GM23338 (cell line): ENCODE data around the gene SPATA2L. TPM values are rescaled to one million over a fixed set of nuclear protein-coding genes. Genes with fewer than 3 reads are reported as not detected.
A peak's percentile ranks its signal among the peaks of the same experiment; 100 is the strongest.

Source experiments
- ATAC-seq: fragments of 200-7000 bp; cut with Tn5 transposase; 3 replicates; pipeline ENCODE4 v1.9.1; 2020
- DNase-seq: peaks from one replicate; pipeline ENCODE4 v3.0.0-alpha.2; 2015; ENCODE audit warnings: low spot score
- H2AFZ ChIP-seq: fragments of 200-600 bp; sonication (generic); 2 replicates; pipeline ENCODE4 v1.8.0; 2016; ENCODE audit warnings: antibody characterized with exemption, mild to moderate bottlenecking, moderate library complexity
- H3F3A ChIP-seq: fragments of 200-600 bp; sonication (generic); replicated peaks from 2 replicates; pipeline ENCODE4 v1.8.0; 2017; ENCODE audit warnings: antibody characterized with exemption, mixed run types, low read depth
- H3K27ac ChIP-seq: fragments of 200-600 bp; sonication (generic); 2 replicates; pipeline ENCODE4 v1.6.1; 2016; ENCODE audit warnings: low read depth
- H3K27me3 ChIP-seq: fragments of 200-600 bp; sonication (generic); 2 replicates; pipeline ENCODE4 v1.8.0; 2016; ENCODE audit warnings: mild to moderate bottlenecking, mixed run types, moderate library complexity; ENCODE audit not compliant: insufficient read depth
- H3K36me3 ChIP-seq: fragments of 200-600 bp; sonication (generic); 2 replicates; pipeline ENCODE4 v1.8.0; 2016; ENCODE audit warnings: mild to moderate bottlenecking; ENCODE audit not compliant: insufficient read depth
- H3K4me1 ChIP-seq: fragments of 200-600 bp; sonication (generic); 2 replicates; pipeline ENCODE4 v1.8.0; 2016; ENCODE audit warnings: mild to moderate bottlenecking, moderate library complexity; ENCODE audit not compliant: insufficient read depth
- H3K4me2 ChIP-seq: fragments of 200-600 bp; sonication (generic); 2 replicates; pipeline ENCODE4 v1.7.1; 2017; ENCODE audit warnings: mixed run types
- H3K4me3 ChIP-seq: fragments of 200-600 bp; sonication (generic); 2 replicates; pipeline ENCODE4 v1.6.1; 2016; ENCODE audit warnings: mixed run types
- H3K79me2 ChIP-seq: fragments of 200-600 bp; sonication (generic); replicated peaks from 2 replicates; pipeline ENCODE4 v1.8.0; 2017; ENCODE audit warnings: mild to moderate bottlenecking; ENCODE audit not compliant: insufficient read depth
- H3K9me2 ChIP-seq: fragments of 200-600 bp; sonication (generic); 2 replicates; pipeline ENCODE4 v1.8.0; 2017; ENCODE audit not compliant: insufficient read depth
- H4K20me1 ChIP-seq: fragments of 200-600 bp; sonication (generic); replicated peaks from 2 replicates; pipeline ENCODE4 v1.8.0; 2017; ENCODE audit warnings: mild to moderate bottlenecking; ENCODE audit not compliant: insufficient read depth
- H3K27ac Mint-ChIP-seq: 2 replicates; pipeline ENCODE4 v1.8.0; 2020; ENCODE audit warnings: inconsistent platforms, mild to moderate bottlenecking, moderate library complexity, mixed read lengths
- H3K27me3 Mint-ChIP-seq: 3 replicates; pipeline ENCODE4 v1.8.0; 2022; ENCODE audit warnings: low read depth, mild to moderate bottlenecking, moderate library complexity, mixed read lengths, inconsistent platforms; ENCODE audit not compliant: insufficient read depth, poor library complexity
- H3K36me3 Mint-ChIP-seq: 3 replicates; pipeline ENCODE4 v1.8.0; 2021; ENCODE audit warnings: low read depth, mild to moderate bottlenecking, inconsistent platforms, moderate library complexity, mixed read lengths
- H3K4me1 Mint-ChIP-seq: 3 replicates; pipeline ENCODE4 v1.8.0; 2020; ENCODE audit warnings: mild to moderate bottlenecking, inconsistent platforms, mixed read lengths
- H3K4me3 Mint-ChIP-seq: 3 replicates; pipeline ENCODE4 v1.8.0; 2021; ENCODE audit warnings: moderate library complexity, mild to moderate bottlenecking, inconsistent platforms, mixed read lengths
- H3K9me3 Mint-ChIP-seq: 3 replicates; pipeline ENCODE4 v1.8.0; 2020; ENCODE audit warnings: moderate library complexity, mild to moderate bottlenecking, inconsistent platforms, mixed read lengths
- CREB1 ChIP-seq: fragments of 250-450 bp; sonication (Bioruptor Pico); IDR thresholded peaks from 2 replicates; pipeline ENCODE4 v1.5.0; 2020; ENCODE audit warnings: low read depth, mild to moderate bottlenecking, moderate library complexity
- EZH2 ChIP-seq: fragments of 200-600 bp; sonication (generic); IDR thresholded peaks from one replicate; pipeline ENCODE4 v1.8.0; 2017; ENCODE audit warnings: antibody characterized with exemption, mild to moderate bottlenecking, low read depth; ENCODE audit not compliant: unreplicated experiment
- EZH2phosphoT487 ChIP-seq: fragments of 200-600 bp; sonication (generic); IDR thresholded peaks from one replicate; pipeline ENCODE4 v1.8.1; 2018; ENCODE audit warnings: antibody characterized with exemption; ENCODE audit not compliant: unreplicated experiment
- JUNB ChIP-seq: IDR thresholded peaks from one replicate; pipeline ENCODE4 v1.6.1; 2016; ENCODE audit warnings: antibody characterized with exemption; ENCODE audit not compliant: unreplicated experiment
- NANOG ChIP-seq: IDR thresholded peaks from 2 replicates; pipeline ENCODE4 v1.6.1; 2016; ENCODE audit warnings: antibody characterized with exemption, borderline replicate concordance
- POLR2AphosphoS5 ChIP-seq: IDR thresholded peaks from 2 replicates; pipeline ENCODE4 v1.6.1; 2016; ENCODE audit warnings: antibody characterized with exemption, low read depth
- STAT1 ChIP-seq: IDR thresholded peaks from one replicate; pipeline ENCODE4 v1.6.1; 2016; ENCODE audit warnings: antibody characterized with exemption; ENCODE audit not compliant: unreplicated experiment
- ZNF114 ChIP-seq: fragments of 250-450 bp; sonication (Bioruptor Pico); IDR thresholded peaks from 2 replicates; pipeline ENCODE4 v1.5.0; 2020; ENCODE audit warnings: mild to moderate bottlenecking, moderate library complexity
- ZNF331 ChIP-seq: fragments of 250-450 bp; sonication (Bioruptor Pico); IDR thresholded peaks from 2 replicates; pipeline ENCODE4 v1.5.0; 2020; ENCODE audit warnings: low read depth, mild to moderate bottlenecking, moderate library complexity
- polyA plus RNA-seq: library from polyadenylated mRNA; unstranded; fragments of >200 nt; fragmentation: Nextera tagmentation; extraction: Ambion mirVana; gene quantifications from 2 replicates; pipeline ENCODE4 v1.2.1, GENCODE V29; 2016
- total RNA-seq: library from RNA; depleted of rRNA; stranded (reverse); fragments of >200 nt; shearing (Covaris generic); gene quantifications from 2 replicates; pipeline ENCODE4 v1.2.3, GENCODE V29; 2014
- TF ChIP-seq, protein P1 (sequence below): IDR thresholded peaks from 2 replicates; pipeline ENCODE4 v1.6.1; 2016; ENCODE audit warnings: antibody characterized with exemption
- TF ChIP-seq, protein P2 (sequence below), 2 experiments: fragments of 200-600 bp in 1 of 2; sonication (generic) in 1 of 2; conservative IDR thresholded peaks; 2 replicates each; pipeline versions ENCODE4 v1.5.1 to v1.6.1; 2016 to 2017; ENCODE audit warnings: antibody characterized with exemption in 2 of 2, low read depth in 2 of 2, mild to moderate bottlenecking in 2 of 2, moderate library complexity in 1 of 2
- TF ChIP-seq, protein P3 (sequence below): fragments of 250-450 bp; sonication (Bioruptor Pico); IDR thresholded peaks from 2 replicates; pipeline ENCODE4 v1.5.0; 2020; ENCODE audit warnings: mild to moderate bottlenecking, moderate library complexity
- TF ChIP-seq, protein P4 (sequence below): IDR thresholded peaks from one replicate; pipeline ENCODE4 v1.6.1; 2018; ENCODE audit warnings: antibody characterized with exemption; ENCODE audit not compliant: unreplicated experiment

SPATA2L gene
- total and polyA plus RNA-seq, 2 experiments from 2014 or later, result 6.9 to 26.2 TPM

DNA sequence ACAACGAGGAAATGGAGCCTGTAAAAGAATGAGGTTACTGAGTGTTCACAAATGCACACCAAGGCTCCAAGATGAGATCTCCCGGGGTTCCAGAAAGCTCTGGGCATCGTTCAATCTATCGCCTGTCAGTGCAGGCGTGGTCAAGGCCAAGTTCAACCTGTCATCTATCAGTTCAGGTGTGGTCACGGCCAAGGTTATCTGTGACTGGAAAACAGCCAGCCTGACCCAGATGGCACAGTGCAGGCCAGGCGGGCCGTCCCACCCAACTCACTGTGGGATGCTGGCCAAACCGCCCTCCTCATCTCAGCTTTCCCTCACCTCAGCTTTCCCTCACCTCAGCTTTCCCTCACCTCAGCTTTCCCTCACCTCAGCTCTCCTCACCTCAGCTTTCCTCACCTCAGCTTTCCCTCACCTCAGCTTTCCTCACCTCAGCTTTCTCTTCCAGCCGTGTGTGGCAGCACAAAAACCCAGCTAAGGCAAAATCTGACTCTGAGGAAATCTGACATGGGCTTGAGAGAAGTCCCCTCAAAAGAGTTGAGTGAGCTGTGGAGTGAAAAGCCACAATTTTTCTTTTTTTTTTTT is 46.4 kb downstream of the SPATA2L start:
- H2AFZ ChIP-seq, result no peak overlapping the region
- no peak for ATAC-seq
- DNase-seq, result no peak
- peaks cover 49% of the 10 kb centered on the region for H3K79me2 ChIP-seq
- H3K27ac ChIP-seq, result no peak overlapping the region
- no peak overlapping the region for H3K4me3 ChIP-seq
- peaks cover 4% of the 10 kb centered on the region; the same call in 1 of the 2 replicates for H4K20me1 ChIP-seq
- H3K4me1 ChIP-seq, result peaks cover 7% of the 10 kb centered on the region; the same call in 1 of the 2 replicates
- H3K4me1 Mint-ChIP-seq, result peaks cover 8% of the 10 kb centered on the region
- H3K27ac Mint-ChIP-seq, result no peak overlapping the region
- no peaks in the 10 kb centered on the region for H3F3A ChIP-seq
- TF ChIP-seq, protein P1, sequence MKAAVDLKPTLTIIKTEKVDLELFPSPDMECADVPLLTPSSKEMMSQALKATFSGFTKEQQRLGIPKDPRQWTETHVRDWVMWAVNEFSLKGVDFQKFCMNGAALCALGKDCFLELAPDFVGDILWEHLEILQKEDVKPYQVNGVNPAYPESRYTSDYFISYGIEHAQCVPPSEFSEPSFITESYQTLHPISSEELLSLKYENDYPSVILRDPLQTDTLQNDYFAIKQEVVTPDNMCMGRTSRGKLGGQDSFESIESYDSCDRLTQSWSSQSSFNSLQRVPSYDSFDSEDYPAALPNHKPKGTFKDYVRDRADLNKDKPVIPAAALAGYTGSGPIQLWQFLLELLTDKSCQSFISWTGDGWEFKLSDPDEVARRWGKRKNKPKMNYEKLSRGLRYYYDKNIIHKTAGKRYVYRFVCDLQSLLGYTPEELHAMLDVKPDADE, result no peak
- no peak for TF ChIP-seq ZNF114 (CRISPR knock-in tag)
- no peak for TF ChIP-seq EZH2
- TF ChIP-seq ZNF331 (CRISPR knock-in tag), result no peak
- no peak for TF ChIP-seq CREB1 (CRISPR knock-in tag)
- TF ChIP-seq, protein P2, sequence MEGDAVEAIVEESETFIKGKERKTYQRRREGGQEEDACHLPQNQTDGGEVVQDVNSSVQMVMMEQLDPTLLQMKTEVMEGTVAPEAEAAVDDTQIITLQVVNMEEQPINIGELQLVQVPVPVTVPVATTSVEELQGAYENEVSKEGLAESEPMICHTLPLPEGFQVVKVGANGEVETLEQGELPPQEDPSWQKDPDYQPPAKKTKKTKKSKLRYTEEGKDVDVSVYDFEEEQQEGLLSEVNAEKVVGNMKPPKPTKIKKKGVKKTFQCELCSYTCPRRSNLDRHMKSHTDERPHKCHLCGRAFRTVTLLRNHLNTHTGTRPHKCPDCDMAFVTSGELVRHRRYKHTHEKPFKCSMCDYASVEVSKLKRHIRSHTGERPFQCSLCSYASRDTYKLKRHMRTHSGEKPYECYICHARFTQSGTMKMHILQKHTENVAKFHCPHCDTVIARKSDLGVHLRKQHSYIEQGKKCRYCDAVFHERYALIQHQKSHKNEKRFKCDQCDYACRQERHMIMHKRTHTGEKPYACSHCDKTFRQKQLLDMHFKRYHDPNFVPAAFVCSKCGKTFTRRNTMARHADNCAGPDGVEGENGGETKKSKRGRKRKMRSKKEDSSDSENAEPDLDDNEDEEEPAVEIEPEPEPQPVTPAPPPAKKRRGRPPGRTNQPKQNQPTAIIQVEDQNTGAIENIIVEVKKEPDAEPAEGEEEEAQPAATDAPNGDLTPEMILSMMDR (conservative IDR thresholded peaks at IDR 0.05; ENCODE audit: low read depth in 2 of 2), result no peak
- no peak for TF ChIP-seq EZH2phosphoT487
- no peak for TF ChIP-seq JUNB
- TF ChIP-seq POLR2AphosphoS5, result no peak
- TF ChIP-seq, protein P3, sequence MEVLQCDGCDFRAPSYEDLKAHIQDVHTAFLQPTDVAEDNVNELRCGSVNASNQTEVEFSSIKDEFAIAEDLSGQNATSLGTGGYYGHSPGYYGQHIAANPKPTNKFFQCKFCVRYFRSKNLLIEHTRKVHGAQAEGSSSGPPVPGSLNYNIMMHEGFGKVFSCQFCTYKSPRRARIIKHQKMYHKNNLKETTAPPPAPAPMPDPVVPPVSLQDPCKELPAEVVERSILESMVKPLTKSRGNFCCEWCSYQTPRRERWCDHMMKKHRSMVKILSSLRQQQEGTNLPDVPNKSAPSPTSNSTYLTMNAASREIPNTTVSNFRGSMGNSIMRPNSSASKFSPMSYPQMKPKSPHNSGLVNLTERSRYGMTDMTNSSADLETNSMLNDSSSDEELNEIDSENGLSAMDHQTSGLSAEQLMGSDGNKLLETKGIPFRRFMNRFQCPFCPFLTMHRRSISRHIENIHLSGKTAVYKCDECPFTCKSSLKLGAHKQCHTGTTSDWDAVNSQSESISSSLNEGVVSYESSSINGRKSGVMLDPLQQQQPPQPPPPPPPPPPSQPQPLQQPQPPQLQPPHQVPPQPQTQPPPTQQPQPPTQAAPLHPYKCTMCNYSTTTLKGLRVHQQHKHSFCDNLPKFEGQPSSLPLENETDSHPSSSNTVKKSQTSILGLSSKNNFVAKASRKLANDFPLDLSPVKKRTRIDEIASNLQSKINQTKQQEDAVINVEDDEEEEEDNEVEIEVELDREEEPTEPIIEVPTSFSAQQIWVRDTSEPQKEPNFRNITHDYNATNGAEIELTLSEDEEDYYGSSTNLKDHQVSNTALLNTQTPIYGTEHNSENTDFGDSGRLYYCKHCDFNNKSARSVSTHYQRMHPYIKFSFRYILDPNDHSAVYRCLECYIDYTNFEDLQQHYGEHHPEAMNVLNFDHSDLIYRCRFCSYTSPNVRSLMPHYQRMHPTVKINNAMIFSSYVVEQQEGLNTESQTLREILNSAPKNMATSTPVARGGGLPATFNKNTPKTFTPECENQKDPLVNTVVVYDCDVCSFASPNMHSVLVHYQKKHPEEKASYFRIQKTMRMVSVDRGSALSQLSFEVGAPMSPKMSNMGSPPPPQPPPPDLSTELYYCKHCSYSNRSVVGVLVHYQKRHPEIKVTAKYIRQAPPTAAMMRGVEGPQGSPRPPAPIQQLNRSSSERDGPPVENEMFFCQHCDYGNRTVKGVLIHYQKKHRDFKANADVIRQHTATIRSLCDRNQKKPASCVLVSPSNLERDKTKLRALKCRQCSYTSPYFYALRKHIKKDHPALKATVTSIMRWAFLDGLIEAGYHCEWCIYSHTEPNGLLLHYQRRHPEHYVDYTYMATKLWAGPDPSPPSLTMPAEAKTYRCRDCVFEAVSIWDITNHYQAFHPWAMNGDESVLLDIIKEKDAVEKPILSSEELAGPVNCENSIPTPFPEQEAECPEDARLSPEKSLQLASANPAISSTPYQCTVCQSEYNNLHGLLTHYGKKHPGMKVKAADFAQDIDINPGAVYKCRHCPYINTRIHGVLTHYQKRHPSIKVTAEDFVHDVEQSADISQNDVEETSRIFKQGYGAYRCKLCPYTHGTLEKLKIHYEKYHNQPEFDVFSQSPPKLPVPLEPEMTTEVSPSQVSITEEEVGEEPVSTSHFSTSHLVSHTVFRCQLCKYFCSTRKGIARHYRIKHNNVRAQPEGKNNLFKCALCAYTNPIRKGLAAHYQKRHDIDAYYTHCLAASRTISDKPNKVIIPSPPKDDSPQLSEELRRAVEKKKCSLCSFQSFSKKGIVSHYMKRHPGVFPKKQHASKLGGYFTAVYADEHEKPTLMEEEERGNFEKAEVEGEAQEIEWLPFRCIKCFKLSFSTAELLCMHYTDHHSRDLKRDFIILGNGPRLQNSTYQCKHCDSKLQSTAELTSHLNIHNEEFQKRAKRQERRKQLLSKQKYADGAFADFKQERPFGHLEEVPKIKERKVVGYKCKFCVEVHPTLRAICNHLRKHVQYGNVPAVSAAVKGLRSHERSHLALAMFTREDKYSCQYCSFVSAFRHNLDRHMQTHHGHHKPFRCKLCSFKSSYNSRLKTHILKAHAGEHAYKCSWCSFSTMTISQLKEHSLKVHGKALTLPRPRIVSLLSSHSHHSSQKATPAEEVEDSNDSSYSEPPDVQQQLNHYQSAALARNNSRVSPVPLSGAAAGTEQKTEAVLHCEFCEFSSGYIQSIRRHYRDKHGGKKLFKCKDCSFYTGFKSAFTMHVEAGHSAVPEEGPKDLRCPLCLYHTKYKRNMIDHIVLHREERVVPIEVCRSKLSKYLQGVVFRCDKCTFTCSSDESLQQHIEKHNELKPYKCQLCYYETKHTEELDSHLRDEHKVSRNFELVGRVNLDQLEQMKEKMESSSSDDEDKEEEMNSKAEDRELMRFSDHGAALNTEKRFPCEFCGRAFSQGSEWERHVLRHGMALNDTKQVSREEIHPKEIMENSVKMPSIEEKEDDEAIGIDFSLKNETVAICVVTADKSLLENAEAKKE (CRISPR knock-in tag), result no peak
- TF ChIP-seq, protein P4, sequence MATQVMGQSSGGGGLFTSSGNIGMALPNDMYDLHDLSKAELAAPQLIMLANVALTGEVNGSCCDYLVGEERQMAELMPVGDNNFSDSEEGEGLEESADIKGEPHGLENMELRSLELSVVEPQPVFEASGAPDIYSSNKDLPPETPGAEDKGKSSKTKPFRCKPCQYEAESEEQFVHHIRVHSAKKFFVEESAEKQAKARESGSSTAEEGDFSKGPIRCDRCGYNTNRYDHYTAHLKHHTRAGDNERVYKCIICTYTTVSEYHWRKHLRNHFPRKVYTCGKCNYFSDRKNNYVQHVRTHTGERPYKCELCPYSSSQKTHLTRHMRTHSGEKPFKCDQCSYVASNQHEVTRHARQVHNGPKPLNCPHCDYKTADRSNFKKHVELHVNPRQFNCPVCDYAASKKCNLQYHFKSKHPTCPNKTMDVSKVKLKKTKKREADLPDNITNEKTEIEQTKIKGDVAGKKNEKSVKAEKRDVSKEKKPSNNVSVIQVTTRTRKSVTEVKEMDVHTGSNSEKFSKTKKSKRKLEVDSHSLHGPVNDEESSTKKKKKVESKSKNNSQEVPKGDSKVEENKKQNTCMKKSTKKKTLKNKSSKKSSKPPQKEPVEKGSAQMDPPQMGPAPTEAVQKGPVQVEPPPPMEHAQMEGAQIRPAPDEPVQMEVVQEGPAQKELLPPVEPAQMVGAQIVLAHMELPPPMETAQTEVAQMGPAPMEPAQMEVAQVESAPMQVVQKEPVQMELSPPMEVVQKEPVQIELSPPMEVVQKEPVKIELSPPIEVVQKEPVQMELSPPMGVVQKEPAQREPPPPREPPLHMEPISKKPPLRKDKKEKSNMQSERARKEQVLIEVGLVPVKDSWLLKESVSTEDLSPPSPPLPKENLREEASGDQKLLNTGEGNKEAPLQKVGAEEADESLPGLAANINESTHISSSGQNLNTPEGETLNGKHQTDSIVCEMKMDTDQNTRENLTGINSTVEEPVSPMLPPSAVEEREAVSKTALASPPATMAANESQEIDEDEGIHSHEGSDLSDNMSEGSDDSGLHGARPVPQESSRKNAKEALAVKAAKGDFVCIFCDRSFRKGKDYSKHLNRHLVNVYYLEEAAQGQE, result no peak
- no peak for TF ChIP-seq NANOG
- TF ChIP-seq STAT1, result no peak
- H3K9me3 Mint-ChIP-seq, result no peaks in the 10 kb centered on the region
- H3K27me3 Mint-ChIP-seq, result peaks cover 6% of the 10 kb centered on the region
- peaks cover 3% of the 10 kb centered on the region for H3K36me3 ChIP-seq
- H3K4me3 Mint-ChIP-seq, result peak overlapping the region; percentile 90; the same call in 1 of the 3 replicates
- peaks cover 21% of the 10 kb centered on the region for H3K36me3 Mint-ChIP-seq
- no peaks in the 10 kb centered on the region for H3K9me2 ChIP-seq
- H3K4me2 ChIP-seq, result no peak overlapping the region
- H3K27me3 ChIP-seq, result no peaks in the 10 kb centered on the region
